Body of pancreas (tissue), 4 donors: ENCODE results near the gene CADPS. TPM values are rescaled to one million over a fixed set of nuclear protein-coding genes. Genes with fewer than 3 reads are reported as not detected.

ENCODE experiments used
- ATAC-seq: fragments of 150-250 bp; one replicate; pipeline ENCODE4 v1.9.1; 2016
- DNase-seq, 4 donors: peaks; one replicate each; pipeline ENCODE4 v3.0.0-alpha.2; 2019
- H3K27ac ChIP-seq, 4 donors: fragments of 200-600 bp; sonication (generic); 1 replicate in 3 of 4; 2 replicates in 1 of 4; pipeline versions ENCODE4 v1.5.1 to v1.6.1; 2016 to 2019; ENCODE audit warnings: mild to moderate bottlenecking in 1 of 4, mixed read lengths in 1 of 4, moderate library complexity in 1 of 4
- H3K27me3 ChIP-seq, 2 donors: fragments of 200-600 bp; sonication (generic); one replicate each; pipeline ENCODE4 v1.6.0; 2016; ENCODE audit warnings: mild to moderate bottlenecking in 1 of 2
- H3K36me3 ChIP-seq, 2 donors: fragments of 200-600 bp; sonication (generic); replicated peaks in 1 of 2; 2 replicates each; pipeline ENCODE4 v1.5.1; 2016; ENCODE audit warnings: low read depth in 2 of 2; ENCODE audit not compliant: insufficient read depth in 1 of 2
- H3K4me1 ChIP-seq: fragments of 200-600 bp; sonication (generic); one replicate; pipeline ENCODE4 v1.6.0; 2016
- H3K4me3 ChIP-seq, 2 donors: fragments of 200-600 bp; sonication (generic); 1 replicate in 1 of 2; 2 replicates in 1 of 2; pipeline ENCODE4 v1.5.1; 2016 to 2019
- H3K9me3 ChIP-seq, 3 donors: fragments of 200-600 bp; sonication (generic); 1 replicate in 2 of 3; 2 replicates in 1 of 3; pipeline ENCODE4 v1.5.1; 2016
- CTCF ChIP-seq, 7 experiments: fragments of 450-650 bp in 4 of 7; fragments of 200-600 bp in 3 of 7; sonication (generic) in 3 of 7; IDR thresholded peaks; one replicate each; pipeline ENCODE4 v1.5.1; 2016 to 2019; ENCODE audit warnings: antibody characterized with exemption in 7 of 7
- POLR2A ChIP-seq, 3 donors: fragments of 450-650 bp; IDR thresholded peaks; one replicate each; pipeline ENCODE4 v1.6.1; 2016; ENCODE audit warnings: antibody characterized with exemption in 3 of 3, mild to moderate bottlenecking in 2 of 3
- WGBS, 2 donors: methylation state at CpG; one replicate each; pipeline ENCODE4 v1.1.5; 2017; 5-methylcytosine and 5-hydroxymethylcytosine counted together
- intact Hi-C: fragments of 100-400 bp; cut with DNase I; formaldehyde crosslinking; loops from one replicate; pipeline ENCODE4 v1.15.1; 2023
- total RNA-seq, 2 donors: library from RNA; depleted of rRNA; stranded (reverse); fragments of >200 nt; gene quantifications; one replicate each; pipeline ENCODE4 v1.1.0, GENCODE V29; 2016

The CADPS gene
- total RNA-seq, 2 donors from 2014 or later, result 22.1 to 67.6 TPM

GRCh38 chr3:62653796-62654195 is 221.4 kb downstream of the CADPS start:
- no peak for ATAC-seq
- Histone ChIP-seq H3K36me3 (no peaks in the 10 kb centered on the region), H3K4me3 (no peak overlapping the region), H3K4me1 (no peaks in the 10 kb centered on the region), H3K27ac (no peak overlapping the region), H3K27me3 (no peaks in the 10 kb centered on the region), H3K9me3 (no peaks in the 10 kb centered on the region)
- no peak for DNase-seq
- intact Hi-C loops, result no loop called here
- 58 to 63% methylated on average over 7 of the region's 7 CpGs for WGBS, 2 donors
- TF ChIP-seq POLR2A (IDR thresholded peaks at IDR 0.05), result no peak
- TF ChIP-seq CTCF (IDR thresholded peaks at IDR 0.05), result no peak

- Histone ChIP-seq H3K4me1 (no peaks in the 10 kb centered on the region), H3K27me3 (no peaks in the 10 kb centered on the region), H3K36me3 (no peaks in the 10 kb centered on the region), H3K27ac (no peak overlapping the region), H3K9me3 (no peaks in the 10 kb centered on the region), H3K4me3 (no peak overlapping the region)
- intact Hi-C loops, result no loop called here
- WGBS, 2 donors, result 64% methylated on average over 1 of the region's 1 CpG
- ATAC-seq (no peak), DNase-seq (no peak)
- TF ChIP-seq CTCF (IDR thresholded peaks at IDR 0.05) (no peak), POLR2A (IDR thresholded peaks at IDR 0.05) (no peak)
Measured at GRCh38 chr3:62647711-62648110, 227.5 kb downstream of the CADPS start.

GRCh38 chr3:62644493-62644892 is 230.7 kb downstream of the CADPS start:
- Histone ChIP-seq H3K4me1 (no peaks in the 10 kb centered on the region), H3K4me3 (no peak overlapping the region), H3K27me3 (no peaks in the 10 kb centered on the region), H3K36me3 (no peaks in the 10 kb centered on the region), H3K9me3 (no peaks in the 10 kb centered on the region), H3K27ac (no peak overlapping the region)
- ATAC-seq, result no peak
- WGBS, 2 donors, result 89 to 100% methylated on average over 1 of the region's 1 CpG
- intact Hi-C loops, result no loop called here
- TF ChIP-seq CTCF (IDR thresholded peaks at IDR 0.05) (no peak), POLR2A (IDR thresholded peaks at IDR 0.05) (no peak)
- no peak for DNase-seq

GRCh38 chr3:62638316-62638715 is 236.9 kb downstream of the CADPS start:
- Histone ChIP-seq H3K4me1 (no peaks in the 10 kb centered on the region), H3K36me3 (no peaks in the 10 kb centered on the region), H3K9me3 (no peaks in the 10 kb centered on the region), H3K27me3 (no peaks in the 10 kb centered on the region), H3K27ac (no peak overlapping the region), H3K4me3 (no peak overlapping the region)
- TF ChIP-seq POLR2A (IDR thresholded peaks at IDR 0.05), result no peak
- TF ChIP-seq CTCF (IDR thresholded peaks at IDR 0.05), result no peak
- 36 to 37% methylated on average over 2 of the region's 2 CpGs for WGBS, 2 donors
- DNase-seq (no peak), ATAC-seq (no peak)
- intact Hi-C loops, result no loop called here

- intact Hi-C loops, result no loop called here
- H3K36me3 ChIP-seq, result no peaks in the 10 kb centered on the region
Measured at GRCh38 chr3:62636235-62636826, 238.9 kb downstream of the CADPS start.

More at GRCh38 chr3:62636235-62636826, 238.9 kb downstream of the CADPS start:
- TF ChIP-seq CTCF (IDR thresholded peaks at IDR 0.05) (no peak), POLR2A (IDR thresholded peaks at IDR 0.05) (no peak)
- DNase-seq, result no peak
- no peak overlapping the region for H3K27ac ChIP-seq
- H3K4me3 ChIP-seq, result no peak overlapping the region
- ATAC-seq, result no peak
- no peaks in the 10 kb centered on the region for H3K9me3 ChIP-seq
- H3K27me3 ChIP-seq, result no peaks in the 10 kb centered on the region
- 42 to 65% methylated on average over 4 of the region's 4 CpGs for WGBS, 2 donors
- no peaks in the 10 kb centered on the region for H3K4me1 ChIP-seq
